Measurements from ENCODE around the gene FAM174B.

The FAM174B gene

GRCh38 chr15:92586383-92586942 is 69.1 kb downstream of the FAM174B start:
- no peak overlapping the region for H3K4me2 ChIP-seq (ENCODE audit: low read depth, low read length, poor library complexity, severe bottlenecking)
- no peaks in the 10 kb centered on the region for H3K9me3 ChIP-seq (ENCODE audit: insufficient read depth, low read depth, low read length)
- no peaks in the 10 kb centered on the region for H3K27me3 ChIP-seq (ENCODE audit: insufficient read depth, low read length, poor library complexity, severe bottlenecking)
- TF ChIP-seq, protein P1, sequence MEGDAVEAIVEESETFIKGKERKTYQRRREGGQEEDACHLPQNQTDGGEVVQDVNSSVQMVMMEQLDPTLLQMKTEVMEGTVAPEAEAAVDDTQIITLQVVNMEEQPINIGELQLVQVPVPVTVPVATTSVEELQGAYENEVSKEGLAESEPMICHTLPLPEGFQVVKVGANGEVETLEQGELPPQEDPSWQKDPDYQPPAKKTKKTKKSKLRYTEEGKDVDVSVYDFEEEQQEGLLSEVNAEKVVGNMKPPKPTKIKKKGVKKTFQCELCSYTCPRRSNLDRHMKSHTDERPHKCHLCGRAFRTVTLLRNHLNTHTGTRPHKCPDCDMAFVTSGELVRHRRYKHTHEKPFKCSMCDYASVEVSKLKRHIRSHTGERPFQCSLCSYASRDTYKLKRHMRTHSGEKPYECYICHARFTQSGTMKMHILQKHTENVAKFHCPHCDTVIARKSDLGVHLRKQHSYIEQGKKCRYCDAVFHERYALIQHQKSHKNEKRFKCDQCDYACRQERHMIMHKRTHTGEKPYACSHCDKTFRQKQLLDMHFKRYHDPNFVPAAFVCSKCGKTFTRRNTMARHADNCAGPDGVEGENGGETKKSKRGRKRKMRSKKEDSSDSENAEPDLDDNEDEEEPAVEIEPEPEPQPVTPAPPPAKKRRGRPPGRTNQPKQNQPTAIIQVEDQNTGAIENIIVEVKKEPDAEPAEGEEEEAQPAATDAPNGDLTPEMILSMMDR (conservative IDR thresholded peaks at IDR 0.05; ENCODE audit: low read length) = no peak
- no peak for TF ChIP-seq EZH2phosphoT487 (IDR thresholded peaks at IDR 0.05; ENCODE audit: borderline replicate concordance)
- no peaks in the 10 kb centered on the region for H3K36me3 ChIP-seq (ENCODE audit: insufficient read depth, low read length)
- no peaks in the 10 kb centered on the region for H3K79me2 ChIP-seq (ENCODE audit: insufficient read depth, low read length)
- H3K9me2 ChIP-seq (replicated peaks; ENCODE audit: low read depth, low read length) = no peaks in the 10 kb centered on the region
- no peak overlapping the region for H3K4me3 ChIP-seq (ENCODE audit: low read length, poor library complexity, severe bottlenecking)
- no peaks in the 10 kb centered on the region for H4K20me1 ChIP-seq (ENCODE audit: insufficient read depth, low read length, poor library complexity, severe bottlenecking)
- H3K9ac ChIP-seq (ENCODE audit: low read depth, low read length, poor library complexity, severe bottlenecking) = no peak overlapping the region
- H2AFZ ChIP-seq (ENCODE audit: low read length) = no peak overlapping the region
- no peaks in the 10 kb centered on the region for H3K4me1 ChIP-seq (ENCODE audit: insufficient read depth, low read length, poor library complexity, severe bottlenecking)
- no peaks in the 10 kb centered on the region for H3F3A ChIP-seq (ENCODE audit: low read depth)

DNA sequence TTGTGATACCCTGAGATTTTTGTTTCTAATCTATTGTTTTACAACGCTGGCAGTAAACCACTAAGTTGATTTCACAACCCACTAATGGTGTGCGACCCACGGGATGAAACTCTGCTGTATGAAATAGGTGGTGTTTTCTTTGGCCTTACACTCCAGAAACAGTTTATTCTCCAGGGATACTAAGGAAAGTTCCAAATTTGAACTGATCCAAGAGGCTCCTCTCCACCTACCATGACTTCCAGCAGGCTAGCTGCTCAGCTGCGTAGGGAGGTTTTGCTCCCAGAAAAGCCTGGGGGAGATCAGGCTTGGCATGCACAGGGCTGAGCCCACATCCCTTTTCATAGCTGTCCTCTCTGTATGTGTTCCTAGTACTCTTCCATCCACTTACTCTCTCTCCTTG is 71.5 kb downstream of the FAM174B start:
- Histone ChIP-seq H3K36me3 (ENCODE audit: insufficient read depth, low read length) (no peaks in the 10 kb centered on the region), H3K4me3 (ENCODE audit: low read length, poor library complexity, severe bottlenecking) (no peak overlapping the region), H3K9me2 (replicated peaks; ENCODE audit: low read depth, low read length) (no peaks in the 10 kb centered on the region), H3K9ac (ENCODE audit: low read depth, low read length, poor library complexity, severe bottlenecking) (no peak overlapping the region), H3F3A (ENCODE audit: low read depth) (no peaks in the 10 kb centered on the region), H3K4me2 (ENCODE audit: low read depth, low read length, poor library complexity, severe bottlenecking) (no peak overlapping the region), H3K79me2 (ENCODE audit: insufficient read depth, low read length) (no peaks in the 10 kb centered on the region), H3K9me3 (ENCODE audit: insufficient read depth, low read depth, low read length) (no peaks in the 10 kb centered on the region), H2AFZ (ENCODE audit: low read length) (no peak overlapping the region), H4K20me1 (ENCODE audit: insufficient read depth, low read length, poor library complexity, severe bottlenecking) (no peaks in the 10 kb centered on the region), H3K4me1 (ENCODE audit: insufficient read depth, low read length, poor library complexity, severe bottlenecking) (no peaks in the 10 kb centered on the region), H3K27me3 (ENCODE audit: insufficient read depth, low read length, poor library complexity, severe bottlenecking) (no peaks in the 10 kb centered on the region)
- TF ChIP-seq, protein P1 (conservative IDR thresholded peaks at IDR 0.05; ENCODE audit: low read length) = no peak
- TF ChIP-seq EZH2phosphoT487 (IDR thresholded peaks at IDR 0.05; ENCODE audit: borderline replicate concordance) = no peak

DNA sequence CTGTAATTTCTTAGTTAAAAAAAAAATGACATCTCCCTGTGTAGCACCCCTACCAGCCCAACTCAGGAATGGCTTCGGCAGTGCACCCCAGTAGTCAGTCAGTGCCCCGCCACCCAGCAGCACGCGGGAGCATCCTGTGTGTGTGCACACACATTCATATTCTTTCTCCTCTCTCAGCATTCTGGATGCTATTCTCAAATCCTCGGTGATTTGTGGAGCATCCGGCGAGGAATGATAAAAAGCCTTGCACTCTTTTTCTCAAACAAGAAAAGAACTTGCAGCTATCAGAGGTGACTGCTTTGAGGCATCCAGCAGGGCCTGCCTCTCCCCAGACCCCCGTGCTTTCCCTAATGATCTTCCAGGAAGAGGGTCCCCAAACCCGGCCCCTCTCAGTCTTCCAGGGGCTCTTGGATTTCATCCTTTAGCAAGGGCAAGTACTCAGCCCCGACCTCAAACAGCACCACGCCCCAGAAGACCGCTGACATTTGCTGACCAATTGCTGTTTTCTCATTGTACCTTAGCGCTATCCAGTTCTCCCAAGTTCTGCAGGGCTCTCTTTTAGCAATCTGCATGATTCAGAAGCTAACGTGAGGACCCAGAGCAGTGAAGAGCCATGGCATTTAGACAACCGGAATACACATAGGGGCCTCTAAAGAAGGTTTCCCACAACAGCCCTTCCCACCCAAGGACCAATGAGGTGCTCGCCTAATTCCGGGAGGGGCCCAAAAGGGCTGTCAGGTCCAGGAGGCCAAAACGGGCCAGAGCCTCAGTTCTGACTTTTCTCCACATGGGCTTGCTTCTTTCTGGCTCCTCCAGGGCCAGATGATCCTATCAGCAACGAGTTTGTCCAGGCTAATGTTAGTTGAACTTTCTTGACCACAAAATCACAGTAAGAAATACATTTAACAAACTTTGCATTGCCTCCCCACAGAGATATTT is 72.2 kb downstream of the FAM174B start:
- no peaks in the 10 kb centered on the region for H4K20me1 ChIP-seq (ENCODE audit: insufficient read depth, low read length, poor library complexity, severe bottlenecking)
- no peaks in the 10 kb centered on the region for H3K36me3 ChIP-seq (ENCODE audit: insufficient read depth, low read length)
- H2AFZ ChIP-seq (ENCODE audit: low read length) = no peak overlapping the region
- no peak overlapping the region for H3K4me2 ChIP-seq (ENCODE audit: low read depth, low read length, poor library complexity, severe bottlenecking)
- H3F3A ChIP-seq (ENCODE audit: low read depth) = no peaks in the 10 kb centered on the region
- H3K9ac ChIP-seq (ENCODE audit: low read depth, low read length, poor library complexity, severe bottlenecking) = no peak overlapping the region
- no peaks in the 10 kb centered on the region for H3K9me2 ChIP-seq (replicated peaks; ENCODE audit: low read depth, low read length)
- H3K27me3 ChIP-seq (ENCODE audit: insufficient read depth, low read length, poor library complexity, severe bottlenecking) = no peaks in the 10 kb centered on the region
- H3K4me1 ChIP-seq (ENCODE audit: insufficient read depth, low read length, poor library complexity, severe bottlenecking) = no peaks in the 10 kb centered on the region
- no peaks in the 10 kb centered on the region for H3K79me2 ChIP-seq (ENCODE audit: insufficient read depth, low read length)
- TF ChIP-seq EZH2phosphoT487 (IDR thresholded peaks at IDR 0.05; ENCODE audit: borderline replicate concordance) = no peak
- TF ChIP-seq, protein P1 (conservative IDR thresholded peaks at IDR 0.05; ENCODE audit: low read length) = no peak
- H3K9me3 ChIP-seq (ENCODE audit: insufficient read depth, low read depth, low read length) = no peaks in the 10 kb centered on the region
- no peak overlapping the region for H3K4me3 ChIP-seq (ENCODE audit: low read length, poor library complexity, severe bottlenecking)
